ENCODE data around the gene USP25. TPM values are rescaled to one million over a fixed set of nuclear protein-coding genes. Genes with fewer than 3 reads are reported as not detected.

Gene USP25
- total RNA-seq, 4 donors from 2014 or later = 37.4 to 107 (median 69.2) TPM

DNA sequence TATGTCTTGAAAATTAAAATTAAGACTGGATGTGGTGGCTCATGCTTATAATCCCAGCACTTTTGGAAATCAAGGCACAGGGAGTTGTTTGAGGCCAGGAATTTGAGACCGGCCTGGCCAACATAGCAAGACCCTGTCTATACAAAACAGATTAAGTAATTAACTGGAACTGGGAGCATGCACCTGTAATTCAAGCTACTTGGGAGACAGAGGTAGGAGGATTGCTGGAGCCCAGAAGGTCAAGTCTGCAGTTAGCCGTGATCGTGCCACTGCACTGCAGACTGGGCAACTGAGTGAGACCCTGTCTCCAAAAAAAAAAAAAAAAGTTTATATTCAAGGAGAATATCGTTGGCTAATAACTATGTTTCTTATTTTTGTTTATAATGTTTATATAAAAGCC lies 139.2 kb downstream of the USP25 start:
- intact Hi-C loops (cut with DNase I; ENCODE audit: low total_unique reads) = no loop called here
- no peaks in the 10 kb centered on the region for H3K9me3 ChIP-seq
- no peak overlapping the region for H3K27ac ChIP-seq
- TF ChIP-seq, protein P1, sequence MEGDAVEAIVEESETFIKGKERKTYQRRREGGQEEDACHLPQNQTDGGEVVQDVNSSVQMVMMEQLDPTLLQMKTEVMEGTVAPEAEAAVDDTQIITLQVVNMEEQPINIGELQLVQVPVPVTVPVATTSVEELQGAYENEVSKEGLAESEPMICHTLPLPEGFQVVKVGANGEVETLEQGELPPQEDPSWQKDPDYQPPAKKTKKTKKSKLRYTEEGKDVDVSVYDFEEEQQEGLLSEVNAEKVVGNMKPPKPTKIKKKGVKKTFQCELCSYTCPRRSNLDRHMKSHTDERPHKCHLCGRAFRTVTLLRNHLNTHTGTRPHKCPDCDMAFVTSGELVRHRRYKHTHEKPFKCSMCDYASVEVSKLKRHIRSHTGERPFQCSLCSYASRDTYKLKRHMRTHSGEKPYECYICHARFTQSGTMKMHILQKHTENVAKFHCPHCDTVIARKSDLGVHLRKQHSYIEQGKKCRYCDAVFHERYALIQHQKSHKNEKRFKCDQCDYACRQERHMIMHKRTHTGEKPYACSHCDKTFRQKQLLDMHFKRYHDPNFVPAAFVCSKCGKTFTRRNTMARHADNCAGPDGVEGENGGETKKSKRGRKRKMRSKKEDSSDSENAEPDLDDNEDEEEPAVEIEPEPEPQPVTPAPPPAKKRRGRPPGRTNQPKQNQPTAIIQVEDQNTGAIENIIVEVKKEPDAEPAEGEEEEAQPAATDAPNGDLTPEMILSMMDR (IDR thresholded peaks at IDR 0.05) = no peak
- TF ChIP-seq POLR2AphosphoS5 (IDR thresholded peaks at IDR 0.05) (no peak), EP300 (IDR thresholded peaks at IDR 0.05; ENCODE audit: low read depth) (no peak), POLR2A (IDR thresholded peaks at IDR 0.05) (no peak)
- H3K4me1 ChIP-seq = peaks cover 0 to 3% (median 0%) of the 10 kb centered on the region in 4 donors
- whole genome bisulfite sequencing, 2 donors (ENCODE audit: low coverage in 1 of 2) = 95 to 96% methylated on average over 3 to 4 of the region's 4 CpGs
- no peaks in the 10 kb centered on the region for H3K27me3 ChIP-seq
- no peak for DNase-seq
- H3K4me3 ChIP-seq = no peak overlapping the region
- peaks cover 0 to 56% (median 12%) of the 10 kb centered on the region in 4 donors for H3K36me3 ChIP-seq
- in situ Hi-C loops (cut with MboI; ENCODE audit: low pct_ligation_motif_present in 1 of 4, low pct_unique_long_range_greater_than_20kb in 1 of 4, low sequenced_read_pairs in 3 of 4) = no loop called here

DNA sequence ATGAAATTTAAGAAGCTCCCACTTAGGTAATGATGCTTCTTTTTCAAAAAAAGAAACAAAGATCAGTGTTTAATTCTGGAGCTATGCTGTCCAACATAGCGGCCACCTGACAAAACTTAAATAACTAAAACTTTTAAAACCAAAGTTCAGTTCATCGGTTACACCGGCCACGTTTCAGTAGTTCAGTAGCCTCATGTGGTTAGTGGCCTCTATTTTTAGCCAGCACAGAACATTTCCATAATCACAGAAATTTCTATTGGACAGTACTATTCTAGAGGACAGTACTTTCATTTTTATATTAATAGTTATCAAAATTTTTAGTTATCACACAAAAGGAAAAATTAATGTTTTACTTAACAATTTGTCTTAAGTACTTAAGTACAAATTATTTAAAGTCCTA lies 141.0 kb downstream of the USP25 start:
- in situ Hi-C loops (cut with MboI; ENCODE audit: low pct_ligation_motif_present in 1 of 4, low pct_unique_long_range_greater_than_20kb in 1 of 4, low sequenced_read_pairs in 3 of 4) = no loop called here
- no peaks in the 10 kb centered on the region for H3K27me3 ChIP-seq
- no peak overlapping the region for H3K27ac ChIP-seq
- H3K4me3 ChIP-seq = no peak overlapping the region
- H3K9me3 ChIP-seq = no peaks in the 10 kb centered on the region
- no peak for DNase-seq
- TF ChIP-seq POLR2AphosphoS5 (IDR thresholded peaks at IDR 0.05) (no peak), EP300 (IDR thresholded peaks at IDR 0.05; ENCODE audit: low read depth) (no peak), POLR2A (IDR thresholded peaks at IDR 0.05) (no peak)
- TF ChIP-seq, protein P1 (IDR thresholded peaks at IDR 0.05) = no peak
- WGBS, 2 donors (ENCODE audit: low coverage in 1 of 2) = 85 to 91% methylated on average over 4 of the region's 4 CpGs
- peaks cover 0 to 7% (median 0%) of the 10 kb centered on the region in 4 donors for H3K4me1 ChIP-seq
- intact Hi-C loops (cut with DNase I; ENCODE audit: low total_unique reads) = no loop called here
- H3K36me3 ChIP-seq = peaks cover 0 to 63% (median 16%) of the 10 kb centered on the region in 4 donors

DNA sequence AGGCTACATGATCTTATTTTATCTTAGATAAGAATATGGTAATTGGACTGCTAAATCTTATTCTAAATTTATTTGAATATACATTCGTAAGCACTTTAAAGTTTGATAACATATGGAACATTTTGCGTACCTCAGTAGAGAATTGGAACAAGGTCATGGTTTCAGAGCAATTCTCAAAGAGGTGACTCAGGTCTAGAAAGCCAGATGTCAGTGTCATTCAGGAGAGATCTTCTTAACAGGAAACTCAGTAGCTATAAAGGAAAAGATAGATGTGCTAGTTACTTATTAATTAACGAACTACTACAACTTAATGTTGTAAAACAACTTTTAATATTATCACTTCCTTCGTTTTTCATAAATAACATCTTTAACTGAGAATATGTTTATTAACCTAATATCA lies 142.5 kb downstream of the USP25 start:
- 79 to 90% methylated on average over 4 of the region's 4 CpGs for WGBS, 2 donors (ENCODE audit: low coverage in 1 of 2)
- no peaks in the 10 kb centered on the region for H3K9me3 ChIP-seq
- H3K4me1 ChIP-seq = peaks cover 0 to 7% (median 0%) of the 10 kb centered on the region in 4 donors
- intact Hi-C loops (cut with DNase I; ENCODE audit: low total_unique reads) = no loop called here
- no peak for DNase-seq
- no peak overlapping the region for H3K27ac ChIP-seq
- no peak for TF ChIP-seq POLR2A (IDR thresholded peaks at IDR 0.05)
- TF ChIP-seq POLR2AphosphoS5 (IDR thresholded peaks at IDR 0.05) = no peak
- TF ChIP-seq, protein P1 (IDR thresholded peaks at IDR 0.05) = no peak
- no peak for TF ChIP-seq EP300 (IDR thresholded peaks at IDR 0.05; ENCODE audit: low read depth)
- H3K27me3 ChIP-seq = no peaks in the 10 kb centered on the region
- in situ Hi-C loops (cut with MboI; ENCODE audit: low pct_ligation_motif_present in 1 of 4, low pct_unique_long_range_greater_than_20kb in 1 of 4, low sequenced_read_pairs in 3 of 4) = no loop called here
- peaks cover 0 to 60% (median 16%) of the 10 kb centered on the region in 4 donors for H3K36me3 ChIP-seq
- no peak overlapping the region for H3K4me3 ChIP-seq

DNA sequence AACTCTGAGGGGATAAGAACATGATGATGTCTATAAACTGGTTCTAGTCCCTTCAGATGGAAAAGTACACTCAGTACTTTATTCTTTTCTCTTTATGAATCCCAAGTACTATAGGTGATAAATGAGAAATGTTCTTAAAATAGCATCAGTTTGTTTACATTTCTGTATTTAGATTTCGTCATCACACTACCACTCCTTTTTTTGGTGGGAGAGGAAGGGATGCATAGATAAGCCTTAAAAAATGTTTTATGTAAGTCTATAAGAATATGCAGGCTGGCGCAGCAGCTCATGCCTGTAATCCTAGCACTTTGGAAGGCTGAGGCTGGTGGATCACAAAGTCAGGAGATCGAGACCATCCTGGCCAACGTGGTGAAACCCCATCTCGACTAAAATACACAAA lies 144.8 kb downstream of the USP25 start:
- in situ Hi-C loops (cut with MboI; ENCODE audit: low pct_ligation_motif_present in 1 of 4, low pct_unique_long_range_greater_than_20kb in 1 of 4, low sequenced_read_pairs in 3 of 4) (no loop called here), intact Hi-C loops (cut with DNase I; ENCODE audit: low total_unique reads) (no loop called here)
- Histone ChIP-seq H3K4me3 (no peak overlapping the region), H3K27me3 (no peaks in the 10 kb centered on the region), H3K36me3 (peaks cover 0 to 69% (median 18%) of the 10 kb centered on the region in 4 donors), H3K4me1 (peaks cover 0 to 7% (median 0%) of the 10 kb centered on the region in 4 donors), H3K9me3 (no peaks in the 10 kb centered on the region), H3K27ac (no peak overlapping the region)
- TF ChIP-seq, protein P1 (IDR thresholded peaks at IDR 0.05) = no peak
- TF ChIP-seq POLR2A (IDR thresholded peaks at IDR 0.05) (no peak), POLR2AphosphoS5 (IDR thresholded peaks at IDR 0.05) (no peak), EP300 (IDR thresholded peaks at IDR 0.05; ENCODE audit: low read depth) (no peak)
- 72 to 83% methylated on average over 3 to 5 of the region's 5 CpGs for WGBS, 2 donors (ENCODE audit: low coverage in 1 of 2)
- DNase-seq = no peak
